GM12878 (cell line): ENCODE results near the gene HEXIM1. TPM values are rescaled to one million over a fixed set of nuclear protein-coding genes. Genes with fewer than 3 reads are reported as not detected.

Experiments
- ATAC-seq: fragments of 200-7000 bp; cut with Tn5 transposase; 3 replicates; pipeline ENCODE4 v1.9.1; 2020; ENCODE audit warnings: mild to moderate bottlenecking, moderate library complexity
- BruUV-seq: library from RNA; stranded (reverse); fragments of 400-500 nt; replicated peaks from 2 replicates; lab custom pipeline; 2021; lab: Mats Ljungman, UMichigan
- CTCF ChIA-PET: fragments of 300-600 bp; sonication (Branson Sonifier 250); formaldehyde crosslinking; extraction: SDS; loops from one replicate; lab custom pipeline; 2021; ENCODE audit warnings: inconsistent platforms; lab: Yijun Ruan, JAX
- POLR2A ChIA-PET: fragments of 350-600 bp; formaldehyde crosslinking; extraction: SDS; loops from one replicate; lab custom pipeline; 2021; ENCODE audit warnings: inconsistent platforms; lab: Charles Lee
- RAD21 ChIA-PET: fragments of 300-600 bp; sonication (Branson Sonifier 250); formaldehyde crosslinking; loops from one replicate; lab custom pipeline; 2023; ENCODE audit warnings: antibody characterized with exemption; ENCODE audit not compliant: unreplicated experiment; lab: Charles Lee
- SMC1A ChIA-PET: fragments of 300-600 bp; sonication (Branson Sonifier 250); formaldehyde crosslinking; loops from one replicate; lab custom pipeline; 2023; ENCODE audit not compliant: unreplicated experiment, uncharacterized antibody; lab: Charles Lee
- DNase-seq: peaks from one replicate; pipeline ENCODE4 v3.0.0-alpha.2; 2011; ENCODE audit warnings: low read depth, low spot score
- FAIRE-seq: peaks from 3 replicates; lab custom pipeline; 2011; peaks lifted over from hg19 to GRCh38; lab: Jason Lieb, UNC
- H2AFZ ChIP-seq: 2 replicates; pipeline ENCODE4 v1.6.0; 2011; ENCODE audit warnings: low read depth, low read length, control low read depth; ENCODE audit not compliant: control insufficient read depth
- H3K27ac ChIP-seq: 2 replicates; pipeline ENCODE4 v1.5.1; 2011; ENCODE audit warnings: control low read depth; ENCODE audit not compliant: control insufficient read depth, insufficient read depth
- H3K27me3 ChIP-seq, 2 experiments: replicated peaks in 1 of 2; 2 replicates each; pipeline versions ENCODE4 v1.6.0 to v1.6.1; 2011; ENCODE audit warnings: low read length in 1 of 2; ENCODE audit not compliant: control insufficient read depth in 2 of 2, insufficient read depth in 2 of 2
- H3K36me3 ChIP-seq, 2 experiments: 2 replicates each; pipeline ENCODE4 v1.5.1; 2011; ENCODE audit warnings: low read length in 1 of 2; ENCODE audit not compliant: control insufficient read depth in 2 of 2, insufficient read depth in 2 of 2
- H3K4me1 ChIP-seq: 2 replicates; pipeline ENCODE4 v1.6.1; 2011; ENCODE audit warnings: mild to moderate bottlenecking, low read length, moderate library complexity, mixed read lengths; ENCODE audit not compliant: control insufficient read depth, insufficient read depth
- H3K4me2 ChIP-seq: 2 replicates; pipeline ENCODE4 v1.6.0; 2011; ENCODE audit warnings: control low read depth; ENCODE audit not compliant: control insufficient read depth, insufficient read depth
- H3K4me3 ChIP-seq: fragments of 200-600 bp; sonication (generic); 2 replicates; pipeline ENCODE4 v1.5.1; 2016
- H3K79me2 ChIP-seq: 2 replicates; pipeline ENCODE4 v1.6.0; 2011; ENCODE audit warnings: low read length; ENCODE audit not compliant: control insufficient read depth, insufficient read depth
- H3K9ac ChIP-seq: 2 replicates; pipeline ENCODE4 v1.8.0; 2011; ENCODE audit warnings: low read length, control low read depth, mixed read lengths; ENCODE audit not compliant: control insufficient read depth, insufficient read depth
- H3K9me3 ChIP-seq: replicated peaks from 3 replicates; pipeline ENCODE4 v1.5.1; 2011; ENCODE audit warnings: mild to moderate bottlenecking, low read length; ENCODE audit not compliant: control insufficient read depth, insufficient read depth
- H4K20me1 ChIP-seq: 2 replicates; pipeline ENCODE4 v1.6.0; 2011; ENCODE audit not compliant: control insufficient read depth, insufficient read depth
- EZH2 ChIP-seq: IDR thresholded peaks from 2 replicates; pipeline ENCODE4 v1.6.1; 2012; ENCODE audit warnings: low read depth, mild to moderate bottlenecking, control low read depth, inconsistent platforms, low read length, borderline replicate concordance; ENCODE audit not compliant: control insufficient read depth
- HDGF ChIP-seq: fragments of 450-650 bp; IDR thresholded peaks from 2 replicates; pipeline ENCODE4 v1.6.1; 2016; ENCODE audit warnings: antibody characterized with exemption
- LARP7 ChIP-seq: fragments of 450-650 bp; IDR thresholded peaks from 2 replicates; pipeline ENCODE4 v1.6.1; 2017; ENCODE audit warnings: mild to moderate bottlenecking
- MEF2B ChIP-seq: fragments of 450-650 bp; IDR thresholded peaks from 2 replicates; pipeline ENCODE4 v1.6.1; 2018; ENCODE audit warnings: mild to moderate bottlenecking, moderate library complexity; ENCODE audit not compliant: partially characterized antibody, poor library complexity, severe bottlenecking
- NBN ChIP-seq: fragments of 450-650 bp; IDR thresholded peaks from 2 replicates; pipeline ENCODE4 v1.6.1; 2016
- NFIC ChIP-seq: IDR thresholded peaks from 2 replicates; pipeline ENCODE4 v1.6.1; 2012; ENCODE audit warnings: low read depth, mild to moderate bottlenecking, inconsistent platforms, low read length, moderate library complexity
- RCOR1 ChIP-seq: conservative IDR thresholded peaks from 2 replicates; pipeline ENCODE4 v1.6.1; 2012; ENCODE audit warnings: low read depth, low read length, improper control_type of control experiment
- RFX5 ChIP-seq: IDR thresholded peaks from 2 replicates; pipeline ENCODE4 v1.6.1; 2011; ENCODE audit warnings: low read depth, low read length, improper control_type of control experiment
- SMAD5 ChIP-seq: IDR thresholded peaks from 2 replicates; pipeline ENCODE4 v1.6.1; 2016; ENCODE audit warnings: antibody characterized with exemption, low read depth
- SREBF1 ChIP-seq: IDR thresholded peaks from 2 replicates; pipeline ENCODE4 v1.6.1; 2012; ENCODE audit warnings: mild to moderate bottlenecking, low read length
- SRF ChIP-seq, 2 experiments: IDR thresholded peaks; 2 replicates each; pipeline ENCODE4 v1.6.1; 2011; ENCODE audit warnings: low read depth in 2 of 2, low read length in 2 of 2, mild to moderate bottlenecking in 1 of 2, moderate library complexity in 1 of 2
- TCF7 ChIP-seq: IDR thresholded peaks from 2 replicates; pipeline ENCODE4 v1.6.1; 2014; ENCODE audit warnings: antibody characterized with exemption, borderline replicate concordance
- ZBED1 ChIP-seq: IDR thresholded peaks from 2 replicates; pipeline ENCODE4 v1.6.1; 2016; ENCODE audit warnings: borderline replicate concordance
- ZNF274 ChIP-seq: IDR thresholded peaks from one replicate; pipeline ENCODE4 v1.8.0; 2011; ENCODE audit not compliant: insufficient read length, insufficient read depth
- ZNF592 ChIP-seq: fragments of 450-650 bp; IDR thresholded peaks from 2 replicates; pipeline ENCODE4 v1.6.1; 2017; ENCODE audit warnings: mild to moderate bottlenecking, moderate library complexity
- ZSCAN29 ChIP-seq: fragments of 450-650 bp; IDR thresholded peaks from 2 replicates; pipeline ENCODE4 v1.6.1; 2017; ENCODE audit warnings: mild to moderate bottlenecking, moderate library complexity
- WGBS: methylation state at CpG from one replicate; pipeline ENCODE4 v1.1.6; 2016; ENCODE audit warnings: low lambda C conversion rate; ENCODE audit not compliant: insufficient replicate concordance, insufficient coverage; ENCODE audit errors: missing lambda C conversion rate; 5-methylcytosine and 5-hydroxymethylcytosine counted together
- in situ Hi-C: fragments of 300-500 bp; cut with MboI; formaldehyde crosslinking; loops from 9 replicates; pipeline ENCODE4 v1.14.3; 2018; ENCODE audit warnings: mixed read lengths
- intact Hi-C: fragments of 100-400 bp; cut with micrococcal nuclease; formaldehyde crosslinking; loops from one replicate; pipeline ENCODE4 v1.14.2; 2022; ENCODE audit not compliant: unreplicated experiment
- polyA plus RNA-seq, 11 experiments: library from polyadenylated mRNA; depleted of rRNA in 4 of 11; unstranded in 6 of 11; stranded (reverse) in 5 of 11; fragments of >200 nt; fragmentation: Nextera tagmentation in 4 of 11; fragmentation: Illumina TruSeq in 1 of 11; extraction: Ambion mirVana in 4 of 11; extraction: Trizol in 1 of 11; gene quantifications; 1 replicate in 1 of 11; 2 replicates in 10 of 11; pipeline versions ENCODE4 v1.2.1 to v1.2.3, GENCODE V29; 2011 to 2016; ENCODE audit warnings: inconsistent platforms in 2 of 11, missing spikeins in 2 of 11, low read depth in 1 of 11
- total RNA-seq, 4 experiments: library from RNA; depleted of rRNA in 3 of 4; stranded (reverse); fragments of >200 nt in 3 of 4; fragmentation: Illumina TruSeq in 1 of 4; extraction: Trizol in 1 of 4; gene quantifications; 2 replicates each; pipeline versions ENCODE4 v1.2.1 to v1.2.3, GENCODE V29; 2013 to 2021
- TF ChIP-seq, protein P1 (sequence below): fragments of 450-650 bp; IDR thresholded peaks from 2 replicates; pipeline ENCODE4 v1.6.1; 2016; ENCODE audit warnings: mild to moderate bottlenecking

HEXIM1 gene
- total and polyA plus RNA-seq, 10 of the 15 experiments (the other 5 are each of a cell fraction or from before 2014, with no cell fraction given): 1.9 to 24.1 (median 9.0) TPM

- H3K27ac ChIP-seq: peak overlapping the region; percentile 100
- BruUV-seq: no TSS peak
- peaks cover 23% of the 10 kb centered on the region for H3K4me1 ChIP-seq
- CTCF ChIA-PET: interaction anchor here (0.6 to 11.0 kb wide), 11 partner anchors 13 to 171 kb away, joined by 3 to 280 read pairs (median 7); partner anchors contain the start of genes ACBD4 and HEXIM2
- peak overlapping the region; percentile 98 for H3K9ac ChIP-seq
- under 1% methylated on average over 34 of the region's 38 CpGs for WGBS
- H4K20me1 ChIP-seq: no peaks in the 10 kb centered on the region; the same call in 1 of the 2 replicates
- RAD21 ChIA-PET: interaction anchor here (0.9 to 6.7 kb wide), 7 partner anchors 12 to 372 kb away, joined by 3 to 121 read pairs (median 9); partner anchors contain the start of genes ACBD4 and HEXIM2
- DNase-seq (peak; percentile 85), ATAC-seq (peak; percentile 45), FAIRE-seq (no peak)
- peak overlapping the region; percentile 90 for H2AFZ ChIP-seq
- H3K36me3 ChIP-seq: no peaks in the 10 kb centered on the region
- POLR2A ChIA-PET: interaction anchor here (0.7 to 7.1 kb wide), 10 partner anchors 10 to 248 kb away, joined by 3 to 239 read pairs (median 6); partner anchors contain the start of genes ACBD4, EFTUD2, FMNL1 and HEXIM2
- H3K27me3 ChIP-seq: no peaks in the 10 kb centered on the region
- H3K4me2 ChIP-seq: peak overlapping the region; percentile 37; the same call in 1 of the 2 replicates
- peak overlapping the region; percentile 85 for H3K4me3 ChIP-seq
- in situ Hi-C loops: no loop called here
- H3K79me2 ChIP-seq: peaks cover 45% of the 10 kb centered on the region
- intact Hi-C loops: loop anchor here (1.0 to 5.0 kb wide), 2 partner anchors 14 to 155 kb away; partner anchors contain the start of gene HEXIM2
- no peaks in the 10 kb centered on the region for H3K9me3 ChIP-seq
- SMC1A ChIA-PET: interaction anchor here (1.6 to 6.7 kb wide), 3 partner anchors 12 to 73 kb away, joined by 3 to 114 read pairs (median 81); partner anchors contain the start of genes ACBD4 and HEXIM2
- TF ChIP-seq, protein P1, sequence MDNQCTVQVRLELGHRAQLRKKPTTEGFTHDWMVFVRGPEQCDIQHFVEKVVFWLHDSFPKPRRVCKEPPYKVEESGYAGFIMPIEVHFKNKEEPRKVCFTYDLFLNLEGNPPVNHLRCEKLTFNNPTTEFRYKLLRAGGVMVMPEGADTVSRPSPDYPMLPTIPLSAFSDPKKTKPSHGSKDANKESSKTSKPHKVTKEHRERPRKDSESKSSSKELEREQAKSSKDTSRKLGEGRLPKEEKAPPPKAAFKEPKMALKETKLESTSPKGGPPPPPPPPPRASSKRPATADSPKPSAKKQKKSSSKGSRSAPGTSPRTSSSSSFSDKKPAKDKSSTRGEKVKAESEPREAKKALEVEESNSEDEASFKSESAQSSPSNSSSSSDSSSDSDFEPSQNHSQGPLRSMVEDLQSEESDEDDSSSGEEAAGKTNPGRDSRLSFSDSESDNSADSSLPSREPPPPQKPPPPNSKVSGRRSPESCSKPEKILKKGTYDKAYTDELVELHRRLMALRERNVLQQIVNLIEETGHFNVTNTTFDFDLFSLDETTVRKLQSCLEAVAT: peak; percentile 86
- TF ChIP-seq SMAD5: no peak
- no peak for TF ChIP-seq RCOR1
- TF ChIP-seq RFX5: no peak
- no peak for TF ChIP-seq SRF (IDR thresholded peaks at IDR 0.05; ENCODE audit: low read depth in 2 of 2, low read length in 2 of 2)
- 0 out of 2 replicates have a peak, but pooled peaks have one; percentile 42 for TF ChIP-seq LARP7
- peak; percentile 74; the same call in 1 of the 2 replicates for TF ChIP-seq NFIC
- 0 out of 2 replicates have a peak, but pooled peaks have one; percentile 11 for TF ChIP-seq ZSCAN29
- TF ChIP-seq NBN: peak; percentile 69
- TF ChIP-seq SREBF1: peak; percentile 97
- TF ChIP-seq EZH2: no peak
- TF ChIP-seq ZBED1: no peak; the same call in 1 of the 2 replicates
- peak; percentile 61; the same call in 1 of the 2 replicates for TF ChIP-seq TCF7
- no peak for TF ChIP-seq ZNF274
- TF ChIP-seq ZNF592: no peak; the same call in 1 of the 2 replicates
- peak; percentile 52 for TF ChIP-seq MEF2B
- no peak for TF ChIP-seq HDGF
Measured at GRCh38 chr17:45147581-45148182, 593 bp upstream of the HEXIM1 start.
